HepG2 (cell line): ENCODE measurements around the gene LCE1C. TPM values are rescaled to one million over a fixed set of nuclear protein-coding genes. Genes with fewer than 3 reads are reported as not detected.

Source experiments
- ATAC-seq: fragments of 200-7000 bp; cut with Tn5 transposase; 3 replicates; pipeline ENCODE4 v1.9.1; 2020; ENCODE audit warnings: mild to moderate bottlenecking, moderate library complexity
- BruUV-seq: library from RNA; stranded (reverse); fragments of 400-500 nt; replicated peaks from 2 replicates; lab custom pipeline; 2021; lab: Mats Ljungman, UMichigan
- CTCF ChIA-PET: fragments of 300-600 bp; formaldehyde crosslinking; extraction: SDS; loops from one replicate; lab custom pipeline; 2021; ENCODE audit warnings: low total read pairs, inconsistent platforms, low intra/inter-chr PET ratio; lab: Yijun Ruan, JAX
- POLR2A ChIA-PET: fragments of 350-600 bp; sonication (Branson Sonifier 250); formaldehyde crosslinking; loops from one replicate; lab custom pipeline; 2020; ENCODE audit warnings: antibody characterized with exemption, inconsistent platforms; lab: Yijun Ruan, JAX
- DNase-seq: peaks from one replicate; pipeline ENCODE4 v3.0.0-alpha.2; 2015; ENCODE audit warnings: low spot score
- FAIRE-seq: peaks from 3 replicates; lab custom pipeline; 2011; peaks lifted over from hg19 to GRCh38; lab: Jason Lieb, UNC
- H2AFZ ChIP-seq: one replicate; pipeline ENCODE4 v1.6.1; 2011; ENCODE audit warnings: low read length, inconsistent platforms
- H3K27ac ChIP-seq: fragments of 300-600 bp; 3 replicates; pipeline ENCODE4 v1.8.0; 2011; ENCODE audit warnings: mixed run types, mild to moderate bottlenecking, mixed read lengths, low read length, inconsistent platforms; ENCODE audit not compliant: insufficient read depth; ENCODE audit errors: extremely low read length
- H3K27me3 ChIP-seq, 2 experiments: fragments of 200-600 bp in 1 of 2; 2 replicates in 1 of 2; 3 replicates in 1 of 2; pipeline versions ENCODE4 v1.6.0 to v1.8.0; 2011; ENCODE audit warnings: low read length in 2 of 2, mild to moderate bottlenecking in 2 of 2, moderate library complexity in 2 of 2, inconsistent platforms in 1 of 2; ENCODE audit not compliant: insufficient read depth in 2 of 2, control insufficient read depth in 1 of 2
- H3K36me3 ChIP-seq, 2 experiments: fragments of 200-600 bp in 1 of 2; replicated peaks in 1 of 2; 2 replicates in 1 of 2; 3 replicates in 1 of 2; pipeline versions ENCODE4 v1.5.1 to v1.8.0; 2011; ENCODE audit warnings: low read length in 2 of 2, inconsistent platforms in 1 of 2; ENCODE audit not compliant: insufficient read depth in 2 of 2, control insufficient read depth in 1 of 2
- H3K4me1 ChIP-seq: 2 replicates; pipeline ENCODE4 v1.5.1; 2012; ENCODE audit warnings: low read length, inconsistent platforms; ENCODE audit not compliant: insufficient read depth
- H3K4me2 ChIP-seq: 2 replicates; pipeline ENCODE4 v1.6.0; 2011; ENCODE audit warnings: low read depth, low read length, inconsistent platforms
- H3K4me3 ChIP-seq, 3 experiments: fragments of 200-600 bp in 1 of 3; sonication (generic), shearing (Covaris generic) in 1 of 3; replicated peaks in 1 of 3; 2 replicates each; pipeline ENCODE4 v1.5.1; 2011 to 2016; ENCODE audit warnings: low read length in 3 of 3, inconsistent platforms in 2 of 3, low read depth in 2 of 3, mild to moderate bottlenecking in 2 of 3, control low read depth in 1 of 3, mixed read lengths in 1 of 3; ENCODE audit not compliant: insufficient read depth in 1 of 3
- H3K79me2 ChIP-seq: one replicate; pipeline ENCODE4 v1.6.1; 2011; ENCODE audit warnings: low read length, inconsistent platforms; ENCODE audit not compliant: insufficient read depth
- H3K9ac ChIP-seq: 2 replicates; pipeline ENCODE4 v1.6.0; 2011; ENCODE audit warnings: mild to moderate bottlenecking, low read depth, low read length, inconsistent platforms; ENCODE audit not compliant: insufficient read depth
- H3K9me3 ChIP-seq: 2 replicates; pipeline ENCODE4 v1.5.1; 2012; ENCODE audit warnings: mild to moderate bottlenecking, low read length
- H4K20me1 ChIP-seq: 2 replicates; pipeline ENCODE4 v1.6.0; 2011; ENCODE audit warnings: inconsistent platforms, mild to moderate bottlenecking, low read length, moderate library complexity; ENCODE audit not compliant: insufficient read depth
- CTCF ChIP-seq: sonication (generic); formaldehyde crosslinking; IDR thresholded peaks from 2 replicates; pipeline ENCODE4 v1.5.0; 2020; ENCODE audit warnings: mild to moderate bottlenecking, missing genetic modification reagents, moderate library complexity
- GLI4 ChIP-seq: sonication (generic); formaldehyde crosslinking; IDR thresholded peaks from 2 replicates; pipeline ENCODE4 v1.5.1; 2020; ENCODE audit warnings: missing genetic modification reagents, mild to moderate bottlenecking, moderate library complexity, borderline replicate concordance
- HNF1A ChIP-seq, 2 experiments: sonication (generic) in 1 of 2; formaldehyde crosslinking in 1 of 2; IDR thresholded peaks; 2 replicates each; pipeline versions ENCODE4 v1.4.0 to v1.6.1; 2016 to 2020; ENCODE audit warnings: borderline replicate concordance in 1 of 2, low read depth in 1 of 2, mild to moderate bottlenecking in 1 of 2, missing genetic modification reagents in 1 of 2
- MXI1 ChIP-seq: IDR thresholded peaks from 3 replicates; pipeline ENCODE4 v1.6.1; 2012; ENCODE audit warnings: low read depth, low read length, inconsistent platforms, borderline replicate concordance
- ZNF558 ChIP-seq: sonication (generic); formaldehyde crosslinking; IDR thresholded peaks from 2 replicates; pipeline ENCODE4 v1.9.0; 2022; ENCODE audit warnings: mild to moderate bottlenecking, missing genetic modification reagents, borderline replicate concordance
- ZSCAN20 ChIP-seq: sonication (generic); formaldehyde crosslinking; IDR thresholded peaks from 2 replicates; pipeline ENCODE4 v1.4.0; 2020; ENCODE audit warnings: missing genetic modification reagents, mild to moderate bottlenecking, borderline replicate concordance
- WGBS: methylation state at CpG from one replicate; pipeline ENCODE4 v1.1.6; 2017; ENCODE audit warnings: low lambda C conversion rate; 5-methylcytosine and 5-hydroxymethylcytosine counted together
- in situ Hi-C: cut with HindIII; loops from 2 replicates; pipeline ENCODE4 v1.10.0; 2017; ENCODE audit warnings: low pct_unique_long_range_greater_than_20kb; ENCODE audit not compliant: extremely low pct_ligation_motif_present
- intact Hi-C: fragments of 100-400 bp; cut with micrococcal nuclease; formaldehyde crosslinking; loops from one replicate; pipeline ENCODE4 v1.10.0; 2022; ENCODE audit not compliant: unreplicated experiment
- polyA plus RNA-seq, 8 experiments: library from polyadenylated mRNA; depleted of rRNA in 3 of 8; stranded (reverse) in 7 of 8; unstranded in 1 of 8; fragments of >200 nt; fragmentation: Illumina TruSeq in 4 of 8; extraction: Trizol in 4 of 8; gene quantifications; 2 replicates each; pipeline versions ENCODE4 v1.2.1 to v1.2.3, GENCODE V29; 2011 to 2016; ENCODE audit warnings: low read depth in 4 of 8, missing spikeins in 1 of 8, mixed read lengths in 1 of 8; ENCODE audit not compliant: insufficient read depth in 1 of 8
- total RNA-seq, 5 experiments: library from RNA; depleted of rRNA; stranded (reverse); fragments of >200 nt; fragmentation: Illumina TruSeq; extraction: Trizol; gene quantifications; 2 replicates each; pipeline ENCODE4 v1.2.3, GENCODE V29; 2016; ENCODE audit warnings: low read depth in 1 of 5

The LCE1C gene
- total and polyA plus RNA-seq, 2 of the 13 experiments (the other 11 are each of a cell fraction or from before 2014, with no cell fraction given): not detected

GRCh38 chr1:152761609-152762213 lies 44.7 kb downstream of the LCE1C start:
- Histone ChIP-seq H3K36me3 (no peaks in the 10 kb centered on the region), H4K20me1 (no peaks in the 10 kb centered on the region), H3K27ac (no peak overlapping the region), H3K79me2 (no peaks in the 10 kb centered on the region), H3K4me2 (no peak overlapping the region), H2AFZ (no peak overlapping the region), H3K27me3 (no peaks in the 10 kb centered on the region), H3K9ac (no peak overlapping the region), H3K4me1 (no peaks in the 10 kb centered on the region), H3K9me3 (no peaks in the 10 kb centered on the region), H3K4me3 (no peak overlapping the region)
- CTCF ChIA-PET: no interaction called here
- no peak for ATAC-seq
- no peak for FAIRE-seq
- in situ Hi-C loops (no loop called here), intact Hi-C loops (no loop called here)
- no peak for DNase-seq
- 20% methylated on average over 3 of the region's 3 CpGs for WGBS
- TF ChIP-seq ZSCAN20 (CRISPR knock-in tag): no peak
- TF ChIP-seq MXI1: no peak
- TF ChIP-seq ZNF558: no peak
- no peak for TF ChIP-seq CTCF
- no peak for TF ChIP-seq HNF1A (IDR thresholded peaks at IDR 0.05; ENCODE audit: low read depth)
- no peak for TF ChIP-seq HNF1A (CRISPR knock-in tag; IDR thresholded peaks at IDR 0.05; ENCODE audit: borderline replicate concordance)
- no peak for TF ChIP-seq GLI4 (CRISPR knock-in tag)
- no TSS peak for BruUV-seq
- POLR2A ChIA-PET: no interaction called here
